K562 (cell line): Measurements from ENCODE around the gene MPPED1. TPM values are rescaled to one million over a fixed set of nuclear protein-coding genes. Genes with fewer than 3 reads are reported as not detected.

ENCODE experiments used
- ATAC-seq: fragments of 200-7000 bp; cut with Tn5 transposase; 3 replicates; pipeline ENCODE4 v1.9.1; 2020; ENCODE audit warnings: moderate library complexity
- BruUV-seq: library from RNA; stranded (reverse); fragments of 400-500 nt; replicated peaks from 2 replicates; lab custom pipeline; 2021; lab: Mats Ljungman, UMichigan
- CTCF ChIA-PET: fragments of 300-600 bp; formaldehyde crosslinking; extraction: SDS; loops from one replicate; lab custom pipeline; 2021; ENCODE audit warnings: low intra/inter-chr PET ratio; lab: Yijun Ruan, JAX
- POLR2A ChIA-PET: fragments of 300-600, 350-650 bp; sonication (Branson Sonifier 250); formaldehyde crosslinking; extraction: SDS; loops from one replicate; lab custom pipeline; 2021; ENCODE audit warnings: antibody characterized with exemption, inconsistent platforms; lab: Yijun Ruan, JAX
- DNase-seq, 4 experiments: peaks; one replicate each; pipeline versions ENCODE4 v3.0.0 to v3.0.0-alpha.2; 2011 to 2018; ENCODE audit warnings: low spot score in 3 of 4, mixed read lengths in 3 of 4; ENCODE audit errors: extremely low read depth in 1 of 4
- FAIRE-seq: peaks from 2 replicates; lab custom pipeline; 2011; peaks lifted over from hg19 to GRCh38; lab: Jason Lieb, UNC
- H2AFZ ChIP-seq: 2 replicates; pipeline ENCODE4 v1.6.0; 2011; ENCODE audit warnings: low read depth, low read length, control low read depth, inconsistent platforms
- H3K27ac ChIP-seq: fragments of 200-600 bp; 3 replicates; pipeline ENCODE4 v1.8.0; 2011; ENCODE audit warnings: low read depth, mild to moderate bottlenecking, control low read depth, inconsistent platforms, low read length, moderate library complexity, mixed read lengths; ENCODE audit errors: extremely low read depth
- H3K27me3 ChIP-seq, 2 experiments: fragments of 300-600 bp in 1 of 2; 2 replicates in 1 of 2; 3 replicates in 1 of 2; pipeline versions ENCODE4 v1.6.0 to v1.8.0; 2011; ENCODE audit warnings: inconsistent platforms in 2 of 2, low read length in 2 of 2, mild to moderate bottlenecking in 1 of 2, mixed read lengths in 1 of 2, moderate library complexity in 1 of 2; ENCODE audit not compliant: control insufficient read depth in 2 of 2, insufficient read depth in 2 of 2
- H3K36me3 ChIP-seq: fragments of 300-600 bp; 3 replicates; pipeline ENCODE4 v1.8.0; 2011; ENCODE audit warnings: mild to moderate bottlenecking, low read length, inconsistent platforms; ENCODE audit not compliant: control insufficient read depth, insufficient read depth
- H3K4me1 ChIP-seq, 2 experiments: fragments of 200-600 bp in 1 of 2; replicated peaks in 1 of 2; 2 replicates in 1 of 2; 3 replicates in 1 of 2; pipeline versions ENCODE4 v1.5.1 to v1.8.0; 2011; ENCODE audit warnings: inconsistent platforms in 2 of 2, low read length in 2 of 2, mild to moderate bottlenecking in 1 of 2, mixed read lengths in 1 of 2, moderate library complexity in 1 of 2; ENCODE audit not compliant: control insufficient read depth in 2 of 2, insufficient read depth in 2 of 2
- H3K4me2 ChIP-seq: 2 replicates; pipeline ENCODE4 v1.6.1; 2011; ENCODE audit warnings: low read length, control low read depth, inconsistent platforms, mixed read lengths; ENCODE audit not compliant: insufficient read depth
- H3K4me3 ChIP-seq: fragments of 200-600 bp; sonication (generic), shearing (Covaris generic); 2 replicates; pipeline ENCODE4 v1.5.1; 2016; ENCODE audit warnings: control low read depth, inconsistent platforms
- H3K79me2 ChIP-seq: fragments of 200-600 bp; 3 replicates; pipeline ENCODE4 v1.8.0; 2011; ENCODE audit warnings: low read length, inconsistent platforms; ENCODE audit not compliant: control insufficient read depth, insufficient read depth
- H3K9ac ChIP-seq, 2 experiments: 2 replicates each; pipeline versions ENCODE4 v1.6.0 to v1.6.1; 2011; ENCODE audit warnings: low read depth in 2 of 2, low read length in 2 of 2, control low read depth in 1 of 2, inconsistent platforms in 1 of 2, mild to moderate bottlenecking in 1 of 2, mixed read lengths in 1 of 2; ENCODE audit not compliant: insufficient read depth in 1 of 2
- H3K9me1 ChIP-seq: one replicate; pipeline ENCODE4 v1.6.0; 2011; ENCODE audit warnings: inconsistent platforms, mild to moderate bottlenecking, low read length, moderate library complexity; ENCODE audit not compliant: control insufficient read depth, insufficient read depth
- H3K9me3 ChIP-seq: replicated peaks from 2 replicates; pipeline ENCODE4 v1.5.1; 2011; ENCODE audit warnings: low read depth, low read length, inconsistent platforms; ENCODE audit not compliant: control insufficient read depth, insufficient read depth
- H4K20me1 ChIP-seq: replicated peaks from 2 replicates; pipeline ENCODE4 v1.6.1; 2011; ENCODE audit warnings: low read length, inconsistent platforms, mixed read lengths; ENCODE audit not compliant: control insufficient read depth, insufficient read depth
- DACH1 ChIP-seq: fragments of 450-650 bp; IDR thresholded peaks from 2 replicates; pipeline ENCODE4 v1.6.1; 2018; ENCODE audit not compliant: partially characterized antibody
- GMEB1 ChIP-seq: fragments of 250-450 bp; sonication (Bioruptor Pico); IDR thresholded peaks from 2 replicates; pipeline ENCODE4 v1.4.0; 2020; ENCODE audit warnings: mild to moderate bottlenecking
- HDAC1 ChIP-seq, 2 experiments: fragments of 450-650 bp; IDR thresholded peaks; 2 replicates each; pipeline ENCODE4 v1.6.1; 2016 to 2017; ENCODE audit warnings: inconsistent platforms in 1 of 2, mild to moderate bottlenecking in 1 of 2, moderate library complexity in 1 of 2
- NCOA1 ChIP-seq: fragments of 450-650 bp; IDR thresholded peaks from 2 replicates; pipeline ENCODE4 v1.6.1; 2016; ENCODE audit warnings: low read depth
- NEUROD1 ChIP-seq: fragments of 150-350 bp; IDR thresholded peaks from 2 replicates; pipeline ENCODE4 v1.6.1; 2014; ENCODE audit warnings: borderline replicate concordance, low read length, low read depth; ENCODE audit not compliant: partially characterized antibody
- PHF21A ChIP-seq: fragments of 450-650 bp; IDR thresholded peaks from 2 replicates; pipeline ENCODE4 v1.6.1; 2017; ENCODE audit warnings: low read depth, borderline replicate concordance
- PPARD ChIP-seq: fragments of 250-450 bp; sonication (Bioruptor Pico); IDR thresholded peaks from 2 replicates; pipeline ENCODE4 v1.8.0; 2022; ENCODE audit warnings: inconsistent platforms, mild to moderate bottlenecking, moderate library complexity
- RBM22 ChIP-seq: fragments of 200-400 bp; formaldehyde crosslinking; IDR thresholded peaks from 2 replicates; pipeline ENCODE4 v1.6.1; 2018; ENCODE audit warnings: low read length, low read depth; ENCODE audit not compliant: poor library complexity, severe bottlenecking
- RREB1 ChIP-seq: fragments of 250-450 bp; sonication (Bioruptor Pico); IDR thresholded peaks from 2 replicates; pipeline ENCODE4 v1.4.0; 2020
- SP1 ChIP-seq: sonication (generic); formaldehyde crosslinking; IDR thresholded peaks from 2 replicates; pipeline ENCODE4 v1.8.1; 2022; ENCODE audit warnings: mild to moderate bottlenecking, missing genetic modification reagents
- SREBF1 ChIP-seq: fragments of 150-350 bp; IDR thresholded peaks from 2 replicates; pipeline ENCODE4 v1.6.1; 2014; ENCODE audit warnings: antibody characterized with exemption, low read depth, low read length, borderline replicate concordance
- ZNF311 ChIP-seq: fragments of 250-450 bp; sonication (Bioruptor Pico); IDR thresholded peaks from 2 replicates; pipeline ENCODE4 v1.4.0; 2020; ENCODE audit warnings: mild to moderate bottlenecking, moderate library complexity
- ZNF695 ChIP-seq: fragments of 450-650 bp; formaldehyde crosslinking; IDR thresholded peaks from 2 replicates; pipeline ENCODE4 v1.4.0; 2020; ENCODE audit warnings: mild to moderate bottlenecking, moderate library complexity
- ZNF785 ChIP-seq: fragments of 250-450 bp; sonication (Bioruptor Pico); IDR thresholded peaks from 2 replicates; pipeline ENCODE4 v1.4.0; 2020; ENCODE audit warnings: mild to moderate bottlenecking
- WGBS: fragments of 100-300 bp; shearing (Covaris generic); methylation state at CpG from one replicate; pipeline ENCODE4 v1.1.6; 2016; ENCODE audit warnings: low coverage, mixed read lengths; ENCODE audit not compliant: insufficient coverage; ENCODE audit errors: missing lambda C conversion rate; 5-methylcytosine and 5-hydroxymethylcytosine counted together
- in situ Hi-C: fragments of 300-500 bp; cut with MboI; formaldehyde crosslinking; loops from 4 replicates; pipeline ENCODE4 v1.15.0; 2018; ENCODE audit warnings: inconsistent platforms, mixed read lengths
- intact Hi-C: fragments of 100-400 bp; cut with micrococcal nuclease; formaldehyde crosslinking; loops from 2 replicates; pipeline ENCODE4 v1.14.2; 2022
- polyA plus RNA-seq, 8 experiments: library from polyadenylated mRNA; depleted of rRNA in 4 of 8; stranded (reverse) in 5 of 8; unstranded in 3 of 8; fragments of >200 nt; fragmentation: Nextera tagmentation in 2 of 8; fragmentation: Illumina TruSeq in 1 of 8; extraction: Ambion mirVana in 2 of 8; extraction: Trizol in 1 of 8; gene quantifications; 2 replicates each; pipeline versions ENCODE4 v1.2.1 to v1.2.3, GENCODE V29; 2011 to 2014; ENCODE audit warnings: inconsistent platforms in 1 of 8, missing spikeins in 1 of 8
- total RNA-seq, 7 experiments: library from RNA; depleted of rRNA in 6 of 7; stranded (reverse); fragments of >200 nt in 6 of 7; fragmentation: Illumina TruSeq in 2 of 7; extraction: Trizol in 2 of 7; gene quantifications; 2 replicates each; pipeline versions ENCODE4 v1.2.1 to v1.2.3, GENCODE V29; 2011 to 2021; ENCODE audit warnings: low replicate concordance in 1 of 7
- TF ChIP-seq, protein P1 (sequence below): fragments of 450-650 bp; IDR thresholded peaks from 2 replicates; pipeline ENCODE4 v1.6.1; 2017; ENCODE audit warnings: antibody characterized with exemption

MPPED1 gene
- total and polyA plus RNA-seq, 9 of the 15 experiments (the other 6 are each of a cell fraction or from before 2014, with no cell fraction given), result not detected

GRCh38 chr22:43473031-43473430 is 61.2 kb downstream of the MPPED1 start:
- FAIRE-seq (no peak), ATAC-seq (no peak), DNase-seq (no peak)
- in situ Hi-C loops (no loop called here), intact Hi-C loops (no loop called here)
- BruUV-seq, result no TSS peak
- no peaks in the 10 kb centered on the region; the same call in 1 of the 2 replicates for H4K20me1 ChIP-seq
- no peaks in the 10 kb centered on the region for H3K9me1 ChIP-seq
- no peak overlapping the region for H3K4me2 ChIP-seq
- ChIA-PET POLR2A (no interaction called here), CTCF (no interaction called here)
- H3K36me3 ChIP-seq, result no peaks in the 10 kb centered on the region
- no peaks in the 10 kb centered on the region for H3K4me1 ChIP-seq
- H2AFZ ChIP-seq, result no peak overlapping the region
- no peak overlapping the region for H3K4me3 ChIP-seq
- H3K27me3 ChIP-seq, result peaks cover 0 to 8% of the 10 kb centered on the region in 2 experiments; a peak in 1 of 5 replicates
- H3K9ac ChIP-seq, result no peak overlapping the region
- no peak overlapping the region for H3K27ac ChIP-seq
- WGBS, result 0% methylated on average over 4 of the region's 8 CpGs
- no peaks in the 10 kb centered on the region for H3K9me3 ChIP-seq
- no peaks in the 10 kb centered on the region for H3K79me2 ChIP-seq
- no peak for TF ChIP-seq SREBF1
- TF ChIP-seq, protein P1, sequence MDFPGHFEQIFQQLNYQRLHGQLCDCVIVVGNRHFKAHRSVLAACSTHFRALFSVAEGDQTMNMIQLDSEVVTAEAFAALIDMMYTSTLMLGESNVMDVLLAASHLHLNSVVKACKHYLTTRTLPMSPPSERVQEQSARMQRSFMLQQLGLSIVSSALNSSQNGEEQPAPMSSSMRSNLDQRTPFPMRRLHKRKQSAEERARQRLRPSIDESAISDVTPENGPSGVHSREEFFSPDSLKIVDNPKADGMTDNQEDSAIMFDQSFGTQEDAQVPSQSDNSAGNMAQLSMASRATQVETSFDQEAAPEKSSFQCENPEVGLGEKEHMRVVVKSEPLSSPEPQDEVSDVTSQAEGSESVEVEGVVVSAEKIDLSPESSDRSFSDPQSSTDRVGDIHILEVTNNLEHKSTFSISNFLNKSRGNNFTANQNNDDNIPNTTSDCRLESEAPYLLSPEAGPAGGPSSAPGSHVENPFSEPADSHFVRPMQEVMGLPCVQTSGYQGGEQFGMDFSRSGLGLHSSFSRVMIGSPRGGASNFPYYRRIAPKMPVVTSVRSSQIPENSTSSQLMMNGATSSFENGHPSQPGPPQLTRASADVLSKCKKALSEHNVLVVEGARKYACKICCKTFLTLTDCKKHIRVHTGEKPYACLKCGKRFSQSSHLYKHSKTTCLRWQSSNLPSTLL, result no peak
- no peak for TF ChIP-seq GMEB1 (CRISPR knock-in tag)
- TF ChIP-seq ZNF695 (CRISPR knock-in tag), result no peak
- no peak for TF ChIP-seq DACH1
- TF ChIP-seq ZNF785 (CRISPR knock-in tag), result no peak
- no peak for TF ChIP-seq PHF21A
- no peak for TF ChIP-seq ZNF311
- TF ChIP-seq NCOA1, result no peak
- no peak for TF ChIP-seq HDAC1 (IDR thresholded peaks at IDR 0.05)
- no peak for TF ChIP-seq PPARD (CRISPR knock-in tag)
- no peak for TF ChIP-seq SP1 (CRISPR knock-in tag)
- TF ChIP-seq RBM22, result no peak
- no peak for TF ChIP-seq RREB1 (CRISPR knock-in tag)
- no peak for TF ChIP-seq NEUROD1
